Epithelial cell of umbilical artery (primary cell): ENCODE data around the gene MAP2K2. TPM values are rescaled to one million over a fixed set of nuclear protein-coding genes. Genes with fewer than 3 reads are reported as not detected.

ENCODE experiments used
- total RNA-seq: library from RNA; depleted of rRNA; stranded (reverse); fragments of >200 nt; gene quantifications from 2 replicates; pipeline ENCODE4 v1.2.3, GENCODE V29; 2014

The MAP2K2 gene
- total RNA-seq, result 105 and 171 TPM in 2 replicates

DNA sequence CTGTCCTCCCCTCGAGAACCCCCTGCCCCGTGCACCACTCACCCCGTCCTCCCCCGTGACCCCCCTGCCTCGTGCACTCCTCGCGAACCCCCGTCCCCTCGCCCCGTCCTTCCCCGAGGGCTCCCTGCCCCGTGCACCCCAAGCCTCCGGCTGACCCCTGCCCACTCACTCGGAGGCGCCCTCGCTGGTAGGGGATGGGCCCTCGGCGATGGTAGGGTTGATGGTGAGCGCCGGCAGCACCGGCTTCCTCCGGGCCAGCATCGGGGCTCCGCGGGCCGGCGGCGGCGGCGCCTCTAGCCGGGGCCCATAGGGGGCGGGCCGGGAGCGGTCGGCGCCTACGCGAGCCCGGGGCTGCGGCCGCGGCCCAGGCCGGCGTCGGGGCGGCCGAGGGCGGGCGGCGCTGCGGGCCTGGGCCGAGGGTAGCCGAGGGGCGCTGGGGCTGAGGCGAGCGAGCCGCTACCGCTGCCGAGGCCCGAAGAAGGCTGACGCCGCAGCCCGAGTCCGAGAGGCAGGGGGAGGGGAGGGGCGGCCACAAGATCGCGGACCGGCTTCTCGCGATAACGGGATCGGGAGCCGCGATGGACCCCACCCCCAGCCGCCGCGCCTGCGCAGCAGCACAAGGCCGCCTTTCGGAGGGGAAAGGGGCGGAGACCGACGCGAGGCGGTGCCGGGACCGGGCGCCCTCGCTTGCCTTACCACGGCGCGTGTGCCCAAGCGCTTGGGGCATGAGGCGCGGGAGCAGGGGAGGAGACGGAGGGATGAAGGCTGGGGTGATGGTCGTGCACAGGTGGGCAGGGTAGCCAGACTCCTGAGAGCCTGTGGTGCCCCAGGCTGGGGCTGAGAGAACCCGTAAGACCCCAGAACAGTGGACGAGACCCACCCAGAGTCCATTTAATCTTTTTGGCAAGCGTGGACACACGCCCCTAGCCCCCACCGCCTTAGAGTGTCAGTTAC is at the start of gene MAP2K2:
TSS of gene MAP2K2 (minus strand) at position 508 of the 954 bp plus-strand sequence. CDS start at position 261, 247 bp downstream.

DNA sequence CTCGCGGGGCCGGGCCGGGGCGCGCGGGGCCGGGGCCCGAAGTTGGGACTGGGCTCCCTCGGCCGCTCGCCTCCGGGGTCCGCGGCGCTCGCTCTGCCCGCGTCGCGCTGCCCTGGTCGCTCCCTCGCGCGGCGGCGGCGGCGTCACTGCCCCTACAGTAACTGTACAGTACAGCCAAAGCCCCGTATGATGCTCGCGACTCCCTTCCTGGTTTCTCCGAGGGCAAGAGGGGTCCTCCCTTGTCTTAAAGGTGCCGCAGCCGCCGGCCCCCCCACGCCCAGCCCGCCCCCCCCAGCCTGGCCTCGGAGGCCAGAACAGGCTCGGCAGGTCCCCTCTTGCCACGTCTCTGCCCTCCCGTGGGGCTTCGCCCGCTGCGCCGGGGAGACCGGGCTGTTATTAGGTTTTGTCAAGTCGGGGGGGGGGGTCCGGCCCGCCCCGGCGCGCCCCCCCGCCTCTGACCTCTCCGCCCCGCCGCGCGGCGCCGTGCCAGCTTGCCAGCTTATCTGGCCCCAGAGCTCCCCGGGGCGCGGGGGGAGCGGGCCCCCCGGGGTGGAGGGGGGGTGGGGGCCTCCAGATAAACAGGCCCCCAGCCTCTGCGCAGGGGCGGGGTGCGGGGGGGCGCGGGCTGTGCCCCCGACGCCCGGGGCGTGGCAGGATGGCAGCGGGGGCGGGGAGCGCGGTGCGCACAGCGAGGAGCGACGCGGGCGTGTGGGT is 57.1 kb downstream of the MAP2K2 start, which contains the start of gene ZBTB7A:
TSS of gene ZBTB7A (minus strand) at position 218 of the 714 bp plus-strand sequence. CDS start 11,667 bp downstream, outside the sequence.

Other genes starting within 250 kb of the MAP2K2 start
- gene ATCAY, start 243.4 kb downstream of the MAP2K2 start, total RNA-seq, result not detected in 2 replicates
- gene NMRK2, start 191.1 kb downstream of the MAP2K2 start, total RNA-seq, result not detected in 2 replicates
- 200 and 204 TPM in 2 replicates for gene DAPK3, start 153.0 kb downstream of the MAP2K2 start, total RNA-seq
- 1,310 and 2,319 TPM in 2 replicates for gene EEF2, start 138.7 kb downstream of the MAP2K2 start, total RNA-seq
- gene PIAS4, start 116.4 kb downstream of the MAP2K2 start, total RNA-seq, result 17.9 and 24.2 TPM in 2 replicates
- 11.4 and 12.8 TPM in 2 replicates for gene ZBTB7A, start 57.2 kb downstream of the MAP2K2 start, total RNA-seq
- gene CREB3L3, start 29.5 kb upstream of the MAP2K2 start, total RNA-seq, result not detected in 2 replicates
- 12.7 and 13.7 TPM in 2 replicates for gene SIRT6, start 58.4 kb upstream of the MAP2K2 start, total RNA-seq
- 0.30 and 0.32 TPM in 2 replicates for gene ANKRD24, start 58.6 kb upstream of the MAP2K2 start, total RNA-seq
- 0.32 and 0.46 TPM in 2 replicates for gene EBI3, start 105.4 kb upstream of the MAP2K2 start, total RNA-seq
- gene YJU2, start 123.0 kb upstream of the MAP2K2 start, total RNA-seq, result 21.4 and 26.0 TPM in 2 replicates
- not detected in 2 replicates for gene SHD, start 155.1 kb upstream of the MAP2K2 start, total RNA-seq
- gene TMIGD2, start 178.3 kb upstream of the MAP2K2 start, total RNA-seq, result not detected in 2 replicates
- gene FSD1, start 180.5 kb upstream of the MAP2K2 start, total RNA-seq, result 32.5 and 34.1 TPM in 2 replicates
- gene STAP2, start 214.7 kb upstream of the MAP2K2 start, total RNA-seq, result 10.1 and 12.8 TPM in 2 replicates
- gene MPND, start 219.4 kb upstream of the MAP2K2 start, total RNA-seq, result 5.6 and 8.8 TPM in 2 replicates